ENCODE results near the gene SRXN1. TPM values are rescaled to one million over a fixed set of nuclear protein-coding genes. Genes with fewer than 3 reads are reported as not detected.
A peak's percentile ranks its signal among the peaks of the same experiment; 100 is the strongest.

The SRXN1 gene
- total RNA-seq, 2 donors from 2014 or later: 5.6 to 9.7 TPM

DNA sequence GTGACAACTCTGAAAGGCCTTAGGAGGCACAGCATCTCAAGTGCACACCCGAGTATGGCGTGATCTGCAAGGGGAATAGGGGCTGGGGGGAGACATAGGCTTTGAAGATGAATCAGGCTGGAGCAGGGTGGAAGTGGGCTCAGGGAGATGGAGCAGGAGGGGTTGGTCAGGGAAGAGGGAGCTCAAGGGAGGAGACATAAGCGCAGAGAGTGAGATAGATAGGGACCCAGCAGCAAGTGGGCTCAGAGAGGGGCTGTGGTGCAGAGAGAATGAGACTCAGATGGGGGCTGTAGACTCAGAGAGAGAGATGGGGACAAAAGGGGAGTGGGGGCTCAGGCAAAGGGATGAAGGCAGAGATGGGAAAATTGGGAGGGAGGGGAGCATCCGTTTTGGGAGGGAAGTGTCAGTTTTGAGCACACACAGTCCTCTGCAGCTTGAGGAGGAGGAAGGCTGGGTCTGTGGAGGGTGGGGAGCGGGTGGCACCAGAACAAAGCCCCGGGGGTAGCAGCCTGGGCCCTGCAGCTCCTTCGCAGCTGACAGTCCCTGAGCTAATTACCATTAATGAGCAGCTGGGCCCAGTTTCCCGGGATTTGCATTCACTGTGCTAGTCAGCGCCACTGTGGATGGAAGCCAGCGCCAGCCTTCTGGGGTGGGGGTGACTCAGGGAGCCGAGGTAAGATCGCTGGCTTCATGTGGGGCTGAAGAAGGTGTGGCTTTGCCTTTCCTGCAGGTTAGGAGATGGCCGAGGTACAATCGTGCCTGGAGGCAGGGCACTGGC, 18.7 kb downstream of the SRXN1 start:
- no peaks in the 10 kb centered on the region for H3K36me3 Mint-ChIP-seq (ENCODE audit: insufficient read depth in 2 of 2)
- H3K27ac Mint-ChIP-seq: no peak overlapping the region
- ATAC-seq (replicated peaks in 1 of 2) (no peak), DNase-seq (no peak)
- no peak overlapping the region for H3K4me3 Mint-ChIP-seq
- no peaks in the 10 kb centered on the region for H3K4me1 Mint-ChIP-seq (ENCODE audit: low read depth)
- H3K27me3 Mint-ChIP-seq (ENCODE audit: low read depth): peaks cover 6% of the 10 kb centered on the region
- H3K9me3 Mint-ChIP-seq: no peaks in the 10 kb centered on the region

DNA sequence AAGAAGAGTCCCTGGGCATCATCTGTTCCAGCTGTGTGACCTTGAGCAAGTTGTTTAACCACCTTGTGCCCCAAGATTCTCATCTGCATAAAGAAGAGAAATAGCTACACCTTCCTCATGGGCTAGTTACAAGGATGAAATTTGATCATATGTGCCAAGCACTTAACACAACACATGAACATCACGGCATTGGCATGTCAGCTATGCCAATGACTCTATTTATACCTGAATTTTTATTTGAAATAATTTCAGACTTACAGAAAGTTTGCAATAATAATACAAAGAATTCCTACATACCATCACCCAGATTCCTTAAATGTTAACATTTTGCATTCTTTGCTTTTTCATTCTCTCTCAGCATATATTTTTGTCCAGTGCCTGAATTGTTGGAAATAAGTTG, 21.9 kb downstream of the SRXN1 start:
- Mint-ChIP-seq H3K4me1 (ENCODE audit: low read depth) (no peaks in the 10 kb centered on the region), H3K4me3 (no peak overlapping the region), H3K9me3 (no peaks in the 10 kb centered on the region), H3K36me3 (ENCODE audit: insufficient read depth in 2 of 2) (no peaks in the 10 kb centered on the region), H3K27me3 (ENCODE audit: low read depth) (no peaks in the 10 kb centered on the region), H3K27ac (no peak overlapping the region)
- DNase-seq: no peak
- no peak for ATAC-seq (replicated peaks in 1 of 2)

DNA sequence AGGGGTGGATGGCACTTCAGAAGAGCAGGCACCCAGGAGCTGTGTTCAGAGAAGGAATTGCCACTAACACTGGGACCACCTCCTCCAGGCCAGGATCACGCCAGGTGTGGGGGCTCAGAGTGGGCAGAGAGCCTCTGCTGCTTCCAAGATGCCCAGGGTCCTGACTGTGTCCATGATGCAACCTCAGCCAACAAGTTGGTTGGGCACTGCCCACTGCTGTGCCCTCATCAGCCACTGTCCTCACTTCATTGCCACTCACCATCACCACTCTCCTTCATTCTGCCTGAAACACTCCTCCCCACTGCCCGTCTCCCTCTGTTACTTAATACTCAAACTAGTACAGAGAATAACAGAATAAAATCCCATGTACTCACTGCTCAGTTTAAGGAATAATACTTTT, 26.4 kb downstream of the SRXN1 start:
- DNase-seq (no peak), ATAC-seq (replicated peaks in 1 of 2) (no peak)
- no peak overlapping the region for H3K27ac Mint-ChIP-seq
- no peaks in the 10 kb centered on the region for H3K4me1 Mint-ChIP-seq (ENCODE audit: low read depth)
- no peaks in the 10 kb centered on the region for H3K36me3 Mint-ChIP-seq (ENCODE audit: insufficient read depth in 2 of 2)
- H3K4me3 Mint-ChIP-seq: no peak overlapping the region
- peaks cover 18% of the 10 kb centered on the region for H3K27me3 Mint-ChIP-seq (ENCODE audit: low read depth)
- H3K9me3 Mint-ChIP-seq: no peaks in the 10 kb centered on the region

DNA sequence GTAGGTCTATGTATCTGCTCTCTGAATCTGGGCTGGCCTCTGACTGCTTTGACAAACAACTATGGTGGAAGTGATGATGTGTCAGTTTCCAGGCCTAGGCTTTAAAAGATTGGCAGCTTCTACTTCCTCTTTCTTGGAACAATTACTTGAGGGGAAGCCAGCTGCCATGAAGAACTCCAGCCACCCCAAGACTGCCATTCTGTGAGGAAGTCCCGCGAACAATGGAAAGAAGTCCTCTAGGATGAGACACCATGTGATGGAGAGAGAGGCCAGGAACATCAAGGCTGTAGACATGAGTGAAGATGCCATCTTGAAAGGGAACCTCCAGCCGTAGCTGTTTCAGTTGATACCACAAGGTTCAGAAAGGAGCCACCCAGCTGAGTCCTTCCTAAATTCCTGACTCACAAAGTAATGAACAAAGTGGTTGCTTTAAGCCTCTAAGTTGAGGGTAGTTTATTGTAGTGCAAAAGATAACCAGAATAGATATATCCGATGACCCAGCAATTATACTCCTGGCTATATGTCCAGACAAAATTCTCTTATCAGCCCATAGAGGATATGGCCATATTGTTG, 27.6 kb downstream of the SRXN1 start:
- peaks cover 30% of the 10 kb centered on the region for H3K27me3 Mint-ChIP-seq (ENCODE audit: low read depth)
- H3K36me3 Mint-ChIP-seq (ENCODE audit: insufficient read depth in 2 of 2): no peaks in the 10 kb centered on the region
- H3K27ac Mint-ChIP-seq: no peak overlapping the region
- ATAC-seq (replicated peaks in 1 of 2) (no peak), DNase-seq (no peak)
- H3K9me3 Mint-ChIP-seq: no peaks in the 10 kb centered on the region
- no peak overlapping the region for H3K4me3 Mint-ChIP-seq
- H3K4me1 Mint-ChIP-seq (ENCODE audit: low read depth): no peaks in the 10 kb centered on the region

DNA sequence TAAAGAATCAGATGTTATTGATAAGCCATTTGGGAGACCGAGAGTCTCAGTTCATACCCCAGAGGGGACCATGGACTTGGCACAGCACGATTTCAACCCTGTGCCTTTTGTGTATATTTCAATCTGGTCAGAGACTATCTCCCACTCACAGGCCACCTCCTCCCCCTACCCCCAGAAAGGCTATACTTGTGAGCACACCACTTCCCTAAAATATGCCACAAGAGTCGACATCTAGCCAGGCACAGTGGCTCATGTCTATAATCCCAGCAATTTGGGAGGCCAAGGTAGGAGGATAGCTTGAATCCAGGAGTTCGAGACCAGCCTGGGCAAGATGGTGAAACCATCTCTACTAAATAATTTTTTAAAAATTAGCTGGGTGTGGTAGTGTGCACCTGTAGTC, 29.3 kb downstream of the SRXN1 start:
- no peaks in the 10 kb centered on the region for H3K36me3 Mint-ChIP-seq (ENCODE audit: insufficient read depth in 2 of 2)
- H3K4me3 Mint-ChIP-seq: no peak overlapping the region
- no peaks in the 10 kb centered on the region for H3K9me3 Mint-ChIP-seq
- ATAC-seq (replicated peaks in 1 of 2): no peak
- no peaks in the 10 kb centered on the region for H3K4me1 Mint-ChIP-seq (ENCODE audit: low read depth)
- H3K27me3 Mint-ChIP-seq (ENCODE audit: low read depth): peaks cover 47% of the 10 kb centered on the region
- H3K27ac Mint-ChIP-seq: no peak overlapping the region
- DNase-seq: no peak

DNA sequence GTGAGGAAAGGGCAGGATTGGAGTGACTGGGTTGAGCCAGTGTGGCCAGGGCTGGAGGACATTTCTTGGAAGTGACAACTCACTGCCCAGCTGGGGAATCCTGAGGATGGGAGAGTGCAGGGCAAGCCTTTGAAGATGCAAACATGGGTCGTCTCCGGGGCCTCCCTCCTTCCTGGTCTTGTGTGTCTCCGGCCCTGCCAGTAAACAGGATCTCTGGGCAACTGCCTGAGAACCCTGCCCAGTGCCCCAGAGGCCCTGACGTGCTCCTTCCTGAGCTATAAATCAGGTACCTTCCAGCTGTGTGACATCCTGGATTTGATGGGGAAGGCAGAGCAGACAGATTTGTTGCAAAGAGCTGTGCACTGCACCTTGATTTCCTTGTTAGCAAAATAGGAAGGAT, 30.0 kb downstream of the SRXN1 start:
- ATAC-seq (replicated peaks in 1 of 2) (no peak), DNase-seq (no peak)
- Mint-ChIP-seq H3K9me3 (peaks cover 0 to under 1% of the 10 kb centered on the region in 2 donors), H3K4me3 (no peak overlapping the region), H3K36me3 (ENCODE audit: insufficient read depth in 2 of 2) (no peaks in the 10 kb centered on the region), H3K27ac (no peak overlapping the region), H3K4me1 (ENCODE audit: low read depth) (no peaks in the 10 kb centered on the region), H3K27me3 (ENCODE audit: low read depth) (peaks cover 54% of the 10 kb centered on the region)

DNA sequence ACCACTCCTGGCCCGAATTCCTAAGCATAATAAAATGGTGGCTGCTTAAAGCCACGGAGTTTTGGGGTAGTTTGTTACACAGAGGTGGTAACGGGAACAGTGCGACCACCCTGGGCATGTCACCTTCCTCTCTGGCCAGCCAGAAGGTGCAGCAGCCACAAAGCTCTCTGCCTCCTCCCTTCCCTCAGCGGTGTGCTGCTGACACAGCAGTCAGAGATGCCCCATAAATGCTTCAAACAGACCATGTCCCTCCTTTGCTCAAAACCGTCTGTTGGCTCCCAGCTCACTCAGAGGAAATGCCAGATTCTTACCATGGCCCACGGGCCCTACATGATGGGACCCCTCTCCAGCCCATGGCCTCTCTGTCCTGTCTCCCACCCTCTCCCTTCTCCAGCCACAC, 30.8 kb downstream of the SRXN1 start:
- Mint-ChIP-seq H3K4me1 (ENCODE audit: low read depth) (no peaks in the 10 kb centered on the region), H3K36me3 (ENCODE audit: insufficient read depth in 2 of 2) (peaks cover 0 to 2% of the 10 kb centered on the region in 2 donors), H3K27me3 (ENCODE audit: low read depth) (peaks cover 62% of the 10 kb centered on the region), H3K9me3 (peaks cover 1 to 5% of the 10 kb centered on the region in 2 donors), H3K27ac (no peak overlapping the region), H3K4me3 (no peak overlapping the region)
- ATAC-seq (replicated peaks in 1 of 2) (no peak), DNase-seq (no peak)

DNA sequence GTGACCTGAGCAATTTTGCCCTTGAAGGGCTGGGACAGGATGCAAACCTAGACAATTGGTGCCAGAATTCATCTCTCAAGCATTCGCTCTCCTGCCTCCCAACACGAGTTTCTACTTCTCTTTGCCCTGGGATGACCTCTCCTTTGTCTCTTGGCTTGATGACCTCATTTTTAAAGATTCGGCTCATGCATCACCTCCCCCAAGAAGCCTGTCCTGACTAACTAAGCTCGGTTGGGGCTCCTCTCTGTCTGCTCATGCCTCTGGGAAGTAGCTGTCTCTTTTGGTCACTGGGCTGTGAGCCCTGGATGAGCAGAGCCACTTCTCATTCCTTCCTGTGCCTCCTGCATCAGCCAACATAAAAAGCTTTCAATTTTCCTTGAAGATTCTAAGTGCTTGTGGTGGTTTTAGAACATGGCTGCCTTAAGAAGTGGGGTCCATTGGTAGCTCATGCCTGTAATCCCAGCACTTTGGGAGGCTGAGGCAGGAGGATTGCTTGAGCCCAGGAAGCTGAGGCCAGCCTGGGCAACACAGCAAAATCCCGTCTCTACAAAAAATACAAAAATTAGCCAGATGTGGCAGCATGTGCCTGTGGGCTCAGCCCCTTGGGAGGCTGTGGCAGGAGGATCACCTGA, 31.8 kb downstream of the SRXN1 start:
- Mint-ChIP-seq H3K4me3 (no peak overlapping the region), H3K27me3 (ENCODE audit: low read depth) (peaks cover 64% of the 10 kb centered on the region), H3K9me3 (peaks cover 1 to 5% of the 10 kb centered on the region in 2 donors), H3K36me3 (ENCODE audit: insufficient read depth in 2 of 2) (peaks cover 0 to 2% of the 10 kb centered on the region in 2 donors), H3K27ac (no peak overlapping the region), H3K4me1 (ENCODE audit: low read depth) (no peaks in the 10 kb centered on the region)
- DNase-seq (no peak), ATAC-seq (replicated peaks in 1 of 2) (no peak)

DNA sequence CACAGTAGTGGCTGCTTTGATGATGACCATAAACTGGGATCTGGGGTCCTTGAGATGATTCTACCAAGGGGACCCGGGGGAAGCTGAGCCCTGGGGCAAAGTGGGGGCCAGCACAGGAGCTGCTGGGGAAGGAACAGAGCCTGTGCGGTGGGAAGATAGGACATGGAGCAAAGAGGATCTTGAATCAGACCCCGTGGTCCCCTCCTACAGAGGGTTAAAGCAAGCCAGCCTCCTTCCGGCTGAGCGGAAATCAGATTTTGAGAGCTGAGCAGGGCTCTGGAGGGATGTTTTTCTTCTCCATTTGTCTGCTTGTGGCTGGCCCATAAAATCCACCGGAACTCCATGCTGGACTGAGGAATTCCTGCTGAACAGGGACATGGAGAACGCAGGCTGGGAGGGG, 32.8 kb downstream of the SRXN1 start:
- H3K36me3 Mint-ChIP-seq (ENCODE audit: insufficient read depth in 2 of 2): peaks cover 0 to 2% of the 10 kb centered on the region in 2 donors
- H3K4me1 Mint-ChIP-seq (ENCODE audit: low read depth): no peaks in the 10 kb centered on the region
- no peak overlapping the region for H3K27ac Mint-ChIP-seq

DNA sequence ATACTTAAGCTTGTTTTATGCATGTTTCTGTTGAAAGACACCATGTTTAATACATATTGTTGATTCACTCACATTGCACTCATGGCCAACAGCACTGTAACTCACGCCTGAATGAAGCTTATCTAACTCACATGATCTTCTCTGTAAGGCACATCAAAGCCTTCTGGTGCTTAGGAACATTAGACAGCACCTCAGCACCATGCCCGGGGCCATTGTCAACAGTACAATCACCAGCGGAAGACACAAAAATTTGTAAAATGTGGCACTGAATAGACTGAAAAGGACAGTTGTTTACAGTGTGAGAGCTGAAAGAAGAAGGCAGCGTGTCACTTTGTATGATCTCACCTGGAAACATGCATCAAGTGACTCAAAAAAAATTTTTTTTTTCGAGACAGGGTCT, 34.0 kb downstream of the SRXN1 start:
- Mint-ChIP-seq H3K36me3 (ENCODE audit: insufficient read depth in 2 of 2) (peaks cover 0 to 2% of the 10 kb centered on the region in 2 donors), H3K4me3 (no peak overlapping the region), H3K9me3 (peaks cover 1 to 5% of the 10 kb centered on the region in 2 donors), H3K4me1 (ENCODE audit: low read depth) (no peaks in the 10 kb centered on the region), H3K27ac (no peak overlapping the region), H3K27me3 (ENCODE audit: low read depth) (peaks cover 72% of the 10 kb centered on the region)
- ATAC-seq (replicated peaks in 1 of 2): no peak
- DNase-seq: no peak

More for the DNA sequence above, 32.8 kb downstream of the SRXN1 start:
- no peak for ATAC-seq (replicated peaks in 1 of 2)
- peaks cover 70% of the 10 kb centered on the region for H3K27me3 Mint-ChIP-seq (ENCODE audit: low read depth)
- DNase-seq: no peak
- H3K9me3 Mint-ChIP-seq: peaks cover 1 to 5% of the 10 kb centered on the region in 2 donors
- H3K4me3 Mint-ChIP-seq: no peak overlapping the region

DNA sequence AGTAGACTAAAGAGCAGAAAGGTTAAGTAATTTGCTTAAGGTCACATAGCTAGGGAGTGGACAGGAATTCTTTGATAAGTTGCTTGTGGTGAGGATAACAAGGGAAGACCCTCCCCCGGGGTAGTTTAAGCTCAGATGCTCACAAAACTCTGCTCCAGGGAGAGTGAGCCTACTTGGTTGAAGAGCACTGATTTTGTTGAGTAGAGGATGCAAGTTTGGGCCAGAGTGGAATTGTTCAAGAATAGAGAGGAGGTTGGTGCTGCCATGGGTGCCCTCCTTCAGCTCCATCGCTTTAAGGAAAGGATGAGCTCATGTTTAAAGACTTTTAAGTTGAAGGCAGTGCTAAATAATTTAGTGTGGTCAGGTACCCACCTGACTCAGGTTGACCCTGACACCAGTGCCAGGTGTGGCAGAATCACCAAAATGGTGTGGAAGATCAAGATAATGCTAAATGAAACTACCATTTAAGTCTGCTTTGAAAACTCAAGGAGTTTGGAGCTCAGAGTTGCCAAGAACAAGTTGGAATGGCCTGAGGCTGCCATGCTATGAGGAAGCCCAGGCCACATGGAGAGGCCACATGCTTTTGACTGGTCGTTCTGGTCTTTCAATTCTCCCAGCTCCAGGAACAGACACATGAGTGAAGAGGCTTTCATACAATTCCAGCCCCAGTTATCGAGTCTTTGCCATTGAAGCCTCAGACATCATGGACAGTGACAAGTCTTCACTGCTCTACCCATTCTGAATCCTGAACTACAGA, 34.9 kb downstream of the SRXN1 start:
- no peak overlapping the region for H3K4me3 Mint-ChIP-seq
- H3K27ac Mint-ChIP-seq: no peak overlapping the region
- H3K4me1 Mint-ChIP-seq (ENCODE audit: low read depth): no peaks in the 10 kb centered on the region
- H3K36me3 Mint-ChIP-seq (ENCODE audit: insufficient read depth in 2 of 2): peaks cover 0 to 2% of the 10 kb centered on the region in 2 donors
- peaks cover 1 to 5% of the 10 kb centered on the region in 2 donors for H3K9me3 Mint-ChIP-seq
- no peak for ATAC-seq (replicated peaks in 1 of 2)
- no peak for DNase-seq
- peaks cover 81% of the 10 kb centered on the region for H3K27me3 Mint-ChIP-seq (ENCODE audit: low read depth)

DNA sequence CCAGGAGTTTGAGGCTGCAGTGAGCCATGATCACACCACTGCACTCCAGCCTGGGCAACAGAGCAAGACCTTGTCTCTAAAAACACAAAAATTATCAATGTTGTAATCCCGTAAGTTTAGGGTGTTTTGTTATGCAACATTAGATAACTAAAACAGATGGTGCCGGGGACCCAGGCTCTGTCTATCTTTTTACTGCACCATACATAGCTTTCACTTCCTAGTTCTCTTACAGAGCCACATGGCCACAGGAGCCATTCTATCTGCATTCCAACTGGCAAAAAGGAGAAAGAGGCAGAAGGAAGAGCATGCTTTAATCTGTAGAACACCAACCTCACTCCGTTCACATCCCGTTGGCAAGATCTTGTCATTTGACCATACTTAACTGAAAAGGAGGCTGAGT, 37.5 kb downstream of the SRXN1 start:
- Mint-ChIP-seq H3K9me3 (peaks cover 1 to 5% of the 10 kb centered on the region in 2 donors), H3K4me3 (no peak overlapping the region), H3K27me3 (ENCODE audit: low read depth) (peaks cover 84% of the 10 kb centered on the region), H3K4me1 (ENCODE audit: low read depth) (peaks cover 14% of the 10 kb centered on the region), H3K27ac (no peak overlapping the region), H3K36me3 (ENCODE audit: insufficient read depth in 2 of 2) (peaks cover 0 to 2% of the 10 kb centered on the region in 2 donors)
- ATAC-seq (replicated peaks in 1 of 2): no peak
- no peak for DNase-seq

DNA sequence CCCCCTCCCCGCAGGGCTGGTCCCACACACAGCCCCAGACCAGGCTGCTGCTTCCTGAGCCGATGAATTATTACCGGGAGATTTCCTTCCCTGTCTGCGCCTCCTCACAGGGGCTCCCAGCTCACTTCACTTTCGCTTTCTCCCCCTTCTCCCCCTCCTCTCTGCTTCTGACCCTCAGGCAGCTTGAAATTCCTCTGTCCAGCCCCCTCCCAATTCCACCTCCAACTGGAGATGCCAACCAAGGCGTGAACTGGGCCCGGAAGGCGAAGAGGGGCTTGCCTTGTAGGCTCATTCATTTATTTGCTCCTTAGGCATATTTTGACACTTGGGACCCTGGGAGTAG, 41.2 kb downstream of the SRXN1 start:
- no peaks in the 10 kb centered on the region for H3K9me3 Mint-ChIP-seq
- H3K27ac Mint-ChIP-seq: no peak overlapping the region
- peaks cover 73% of the 10 kb centered on the region for H3K27me3 Mint-ChIP-seq (ENCODE audit: low read depth)
- H3K4me3 Mint-ChIP-seq: peak overlapping the region in 1 of 2 donors; percentile 33
- no peaks in the 10 kb centered on the region for H3K36me3 Mint-ChIP-seq (ENCODE audit: insufficient read depth in 2 of 2)
- ATAC-seq (replicated peaks in 1 of 2): no peak
- H3K4me1 Mint-ChIP-seq (ENCODE audit: low read depth): peaks cover 14% of the 10 kb centered on the region
- DNase-seq: no peak

Data from activated T-cell treated with anti-CD3 and anti-CD28 coated beads, Interleukin-2, amount 50 U/mL, for 72 hours (primary cell).